Mononuclear cell (primary cell): ENCODE measurements around the gene TBC1D21. TPM values are rescaled to one million over a fixed set of nuclear protein-coding genes. Genes with fewer than 3 reads are reported as not detected.

Source experiments
- H3K27me3 ChIP-seq: 2 replicates; pipeline ENCODE4 v1.6.0; 2011; ENCODE audit warnings: low read length, control low read depth; ENCODE audit not compliant: insufficient read depth
- H3K4me1 ChIP-seq: 2 replicates; pipeline ENCODE4 v1.5.1; 2011; ENCODE audit warnings: mild to moderate bottlenecking, low read length, control low read depth; ENCODE audit not compliant: insufficient read depth
- H3K4me3 ChIP-seq: 2 replicates; pipeline ENCODE4 v1.5.1; 2011; ENCODE audit warnings: mild to moderate bottlenecking, low read length, moderate library complexity
- H3K9me3 ChIP-seq: 2 replicates; pipeline ENCODE4 v1.5.1; 2011; ENCODE audit warnings: low read depth, mild to moderate bottlenecking, control low read depth, low read length
- total RNA-seq: library from RNA; depleted of rRNA; stranded (reverse); fragments of >200 nt; gene quantifications from one replicate; pipeline ENCODE4 v1.2.3, GENCODE V29; 2012

The TBC1D21 gene
- total RNA-seq, 1 donor: not detected

DNA sequence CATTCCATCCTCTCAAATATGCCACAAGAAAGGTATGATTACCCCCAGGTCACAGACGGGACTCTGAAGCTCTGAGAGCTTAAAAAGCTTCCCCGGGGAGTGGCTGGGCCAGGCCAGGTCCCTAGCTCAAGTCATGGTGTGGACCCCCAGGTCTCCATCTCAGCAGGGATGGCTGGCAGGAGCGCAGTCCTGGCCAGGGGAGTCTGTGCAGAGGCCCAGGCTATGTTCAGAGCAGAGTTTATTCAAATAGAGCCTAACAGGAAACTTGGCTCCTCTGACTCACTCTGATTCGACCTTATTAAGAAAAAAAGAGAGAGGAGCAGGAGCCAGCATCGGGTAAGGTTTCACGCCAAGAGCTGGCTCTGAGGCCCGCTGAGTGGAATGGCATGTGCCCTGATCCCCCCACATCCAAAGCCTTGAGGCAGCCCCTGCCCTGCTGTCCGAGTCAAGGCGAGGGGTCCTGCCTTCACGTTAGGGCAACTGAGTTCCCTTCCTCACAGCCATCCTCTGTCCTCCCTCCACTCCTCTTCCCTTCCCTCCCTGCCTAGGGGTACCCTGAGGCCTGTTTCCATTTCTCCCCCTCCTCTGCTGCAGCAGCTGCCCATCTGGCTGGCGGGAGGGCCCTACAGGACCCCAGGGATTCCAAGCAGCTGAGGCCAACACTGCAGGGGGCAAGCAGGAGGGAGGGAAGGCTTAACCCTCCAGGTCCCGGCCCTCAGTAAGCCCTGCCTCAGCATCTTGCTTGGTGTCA, 51.0 kb downstream of the TBC1D21 start:
- peaks cover 13% of the 10 kb centered on the region for H3K27me3 ChIP-seq
- no peaks in the 10 kb centered on the region for H3K9me3 ChIP-seq
- H3K4me3 ChIP-seq: no peak overlapping the region
- peaks cover 72% of the 10 kb centered on the region for H3K4me1 ChIP-seq

DNA sequence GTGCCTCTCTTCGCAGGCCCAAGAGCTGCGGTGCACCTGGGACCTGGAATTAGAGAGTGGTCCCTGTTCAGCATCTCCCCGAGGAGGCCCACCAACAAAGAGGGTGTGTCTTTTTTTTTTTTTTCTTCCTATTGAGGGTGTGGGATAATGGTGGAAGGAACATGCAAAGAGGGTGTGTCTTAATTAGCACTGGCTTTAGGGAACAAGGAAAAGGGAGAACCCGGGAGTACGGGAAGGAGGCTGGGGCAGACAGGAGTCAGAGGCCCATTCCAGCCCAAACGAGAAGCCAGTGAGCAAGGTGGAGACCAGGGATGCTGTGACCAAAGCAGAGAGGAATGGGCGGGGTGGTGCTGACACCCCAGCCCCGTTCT, 52.5 kb downstream of the TBC1D21 start:
- H3K4me3 ChIP-seq: no peak overlapping the region
- peaks cover 60% of the 10 kb centered on the region for H3K4me1 ChIP-seq
- no peaks in the 10 kb centered on the region for H3K9me3 ChIP-seq
- H3K27me3 ChIP-seq: peaks cover 13% of the 10 kb centered on the region

DNA sequence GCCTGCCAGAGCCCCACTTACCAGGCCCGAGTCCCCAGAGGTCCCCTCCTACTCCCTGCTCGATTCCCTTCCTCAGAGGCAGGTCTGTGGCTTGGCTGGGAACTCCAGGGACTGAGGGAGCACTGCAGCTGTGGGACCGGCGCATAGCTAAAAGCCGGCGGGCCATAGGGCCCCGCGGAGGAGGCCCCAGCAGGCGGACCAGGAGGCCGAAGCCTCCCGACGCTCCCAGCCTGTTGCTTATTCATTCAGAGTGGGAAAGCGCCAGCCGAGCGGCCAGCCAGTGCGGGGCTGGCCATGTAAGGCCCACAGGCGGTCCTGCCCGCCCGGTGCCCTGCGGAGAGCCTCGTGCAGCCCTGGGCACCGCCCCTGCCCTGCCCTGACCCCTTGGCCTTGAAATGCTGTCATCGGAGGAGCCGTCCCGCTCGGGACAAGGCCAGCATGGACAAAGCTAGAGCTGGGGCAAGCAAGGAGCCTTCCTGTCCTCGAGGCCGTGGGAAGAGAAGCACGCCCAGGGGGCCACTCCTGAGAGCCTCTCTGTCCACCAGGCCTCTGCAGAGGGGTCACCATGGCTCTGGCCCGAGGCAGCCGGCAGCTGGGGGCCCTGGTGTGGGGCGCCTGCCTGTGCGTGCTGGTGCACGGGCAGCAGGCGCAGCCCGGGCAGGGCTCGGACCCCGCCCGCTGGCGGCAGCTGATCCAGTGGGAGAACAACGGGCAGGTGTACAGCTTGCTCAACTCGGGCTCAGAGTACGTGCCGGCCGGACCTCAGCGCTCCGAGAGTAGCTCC, 53.0 kb downstream of the TBC1D21 start, which contains the start of gene LOXL1:
TSS of gene LOXL1 (plus strand) at position 244 of the 784 bp plus-strand sequence. CDS start at position 566, 322 bp downstream.
- peaks cover 54% of the 10 kb centered on the region for H3K4me1 ChIP-seq
- H3K9me3 ChIP-seq: no peaks in the 10 kb centered on the region
- peak within 1 kb of the TSS; percentile 35 for H3K4me3 ChIP-seq
- H3K27me3 ChIP-seq: peaks cover 13% of the 10 kb centered on the region

DNA sequence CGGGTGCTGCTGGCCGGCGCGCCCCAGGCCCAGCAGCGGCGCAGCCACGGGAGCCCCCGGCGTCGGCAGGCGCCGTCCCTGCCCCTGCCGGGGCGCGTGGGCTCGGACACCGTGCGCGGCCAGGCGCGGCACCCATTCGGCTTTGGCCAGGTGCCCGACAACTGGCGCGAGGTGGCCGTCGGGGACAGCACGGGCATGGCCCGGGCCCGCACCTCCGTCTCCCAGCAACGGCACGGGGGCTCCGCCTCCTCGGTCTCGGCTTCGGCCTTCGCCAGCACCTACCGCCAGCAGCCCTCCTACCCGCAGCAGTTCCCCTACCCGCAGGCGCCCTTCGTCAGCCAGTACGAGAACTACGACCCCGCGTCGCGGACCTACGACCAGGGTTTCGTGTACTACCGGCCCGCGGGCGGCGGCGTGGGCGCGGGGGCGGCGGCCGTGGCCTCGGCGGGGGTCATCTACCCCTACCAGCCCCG, 53.7 kb downstream of the TBC1D21 start:
- Histone ChIP-seq H3K4me1 (peaks cover 48% of the 10 kb centered on the region), H3K4me3 (peak overlapping the region; percentile 35), H3K27me3 (peaks cover 13% of the 10 kb centered on the region), H3K9me3 (no peaks in the 10 kb centered on the region)

DNA sequence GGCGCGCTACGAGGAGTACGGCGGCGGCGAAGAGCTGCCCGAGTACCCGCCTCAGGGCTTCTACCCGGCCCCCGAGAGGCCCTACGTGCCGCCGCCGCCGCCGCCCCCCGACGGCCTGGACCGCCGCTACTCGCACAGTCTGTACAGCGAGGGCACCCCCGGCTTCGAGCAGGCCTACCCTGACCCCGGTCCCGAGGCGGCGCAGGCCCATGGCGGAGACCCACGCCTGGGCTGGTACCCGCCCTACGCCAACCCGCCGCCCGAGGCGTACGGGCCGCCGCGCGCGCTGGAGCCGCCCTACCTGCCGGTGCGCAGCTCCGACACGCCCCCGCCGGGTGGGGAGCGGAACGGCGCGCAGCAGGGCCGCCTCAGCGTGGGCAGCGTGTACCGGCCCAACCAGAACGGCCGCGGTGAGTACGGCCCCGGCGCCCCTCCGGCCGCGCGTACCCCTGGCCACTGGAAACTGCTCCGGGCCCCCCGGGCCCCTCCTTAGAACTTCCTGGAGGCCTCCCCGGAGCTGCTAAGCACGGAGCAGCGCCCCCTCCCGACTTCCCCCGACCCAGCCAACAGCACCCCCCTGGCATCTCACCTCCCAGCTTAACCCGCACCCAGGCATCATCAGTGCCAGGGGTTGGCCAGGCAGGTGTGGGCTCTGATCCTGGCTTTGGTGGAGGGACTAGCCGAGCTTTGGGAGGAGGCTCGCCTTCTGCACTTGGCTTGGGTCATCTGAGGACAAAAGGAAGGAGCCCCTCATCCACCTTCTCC, 54.3 kb downstream of the TBC1D21 start:
- H3K27me3 ChIP-seq: peaks cover 13% of the 10 kb centered on the region
- H3K4me3 ChIP-seq: peak overlapping the region; percentile 35
- no peaks in the 10 kb centered on the region for H3K9me3 ChIP-seq
- peaks cover 42% of the 10 kb centered on the region for H3K4me1 ChIP-seq

DNA sequence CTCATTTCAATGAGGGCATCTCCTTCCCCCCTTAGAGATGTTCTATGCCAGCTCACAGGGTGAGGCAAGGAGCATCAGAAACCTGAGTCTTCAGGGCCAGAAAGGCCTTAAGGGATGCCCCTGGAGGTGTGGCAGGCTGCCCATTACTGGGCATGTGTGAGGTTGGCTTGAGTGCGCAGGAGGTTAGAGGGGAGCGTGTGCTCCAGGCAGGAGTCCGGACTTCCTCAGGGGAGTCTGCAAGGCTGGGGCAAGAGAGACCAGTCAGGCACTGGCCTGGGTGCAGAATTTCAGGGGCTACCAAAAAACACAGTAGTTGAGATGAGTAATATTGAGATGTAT, 54.8 kb downstream of the TBC1D21 start:
- peaks cover 13% of the 10 kb centered on the region for H3K27me3 ChIP-seq

DNA sequence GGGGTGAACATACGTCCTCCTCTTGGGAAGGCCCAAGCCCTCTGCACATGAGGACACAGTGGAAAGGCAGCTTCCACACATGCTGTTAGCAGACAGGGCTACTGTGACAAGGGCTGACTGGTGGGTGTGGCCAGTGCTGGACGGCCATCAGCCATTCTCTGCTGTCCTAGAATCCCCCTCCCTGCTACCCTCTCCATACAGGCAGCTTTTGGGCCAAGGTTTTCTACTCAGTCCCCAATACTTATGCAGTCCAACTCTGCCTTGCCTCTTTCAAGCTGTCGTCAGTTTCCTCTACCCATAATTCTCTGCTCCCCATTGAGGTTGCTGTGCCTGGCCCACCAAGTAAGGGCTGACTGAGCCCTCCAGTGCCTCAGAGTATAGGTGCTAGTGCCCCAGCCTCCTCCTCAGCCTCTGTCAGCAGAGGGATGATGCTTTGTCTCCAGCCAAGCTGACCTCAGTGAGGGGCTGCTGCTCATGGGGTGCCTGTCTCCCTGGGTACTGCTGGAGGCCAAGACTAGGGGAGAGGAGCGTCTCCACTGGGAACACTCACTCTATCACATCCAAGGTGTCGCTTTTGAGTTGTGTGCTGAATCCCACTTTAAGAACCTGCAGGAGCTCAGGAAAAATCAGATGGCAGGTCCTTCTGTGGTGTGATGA, 55.7 kb downstream of the TBC1D21 start:
- Histone ChIP-seq H3K27me3 (peaks cover 13% of the 10 kb centered on the region), H3K4me1 (peaks cover 27% of the 10 kb centered on the region)

More for the DNA sequence above, 54.8 kb downstream of the TBC1D21 start:
- Histone ChIP-seq H3K4me3 (no peak overlapping the region), H3K4me1 (peaks cover 36% of the 10 kb centered on the region), H3K9me3 (no peaks in the 10 kb centered on the region)

DNA sequence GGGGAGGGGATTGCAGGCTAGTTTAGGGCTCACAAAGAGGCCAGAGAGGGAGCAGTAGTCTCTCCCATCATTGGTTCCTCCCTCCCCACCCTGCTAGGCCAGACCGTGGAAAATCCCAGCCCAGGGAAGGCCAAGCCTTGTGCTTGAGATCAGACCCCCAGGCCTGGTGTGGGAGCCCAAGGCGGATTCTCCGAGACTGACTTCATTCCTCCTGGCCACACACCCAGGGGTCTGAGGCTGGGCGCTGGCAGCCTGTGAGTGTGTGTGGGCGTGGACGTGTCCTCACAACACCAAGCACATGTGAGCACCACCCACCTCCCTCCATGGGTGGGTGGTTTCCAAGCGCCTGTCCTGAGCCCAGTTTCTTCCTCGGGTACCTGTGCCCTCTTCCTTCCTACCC, 57.0 kb downstream of the TBC1D21 start:
- H3K4me3 ChIP-seq: no peak overlapping the region
- no peaks in the 10 kb centered on the region for H3K9me3 ChIP-seq
- peaks cover 20% of the 10 kb centered on the region for H3K4me1 ChIP-seq
- H3K27me3 ChIP-seq: peaks cover 13% of the 10 kb centered on the region

More for the DNA sequence above, 55.7 kb downstream of the TBC1D21 start:
- Histone ChIP-seq H3K9me3 (no peaks in the 10 kb centered on the region), H3K4me3 (no peak overlapping the region)

DNA sequence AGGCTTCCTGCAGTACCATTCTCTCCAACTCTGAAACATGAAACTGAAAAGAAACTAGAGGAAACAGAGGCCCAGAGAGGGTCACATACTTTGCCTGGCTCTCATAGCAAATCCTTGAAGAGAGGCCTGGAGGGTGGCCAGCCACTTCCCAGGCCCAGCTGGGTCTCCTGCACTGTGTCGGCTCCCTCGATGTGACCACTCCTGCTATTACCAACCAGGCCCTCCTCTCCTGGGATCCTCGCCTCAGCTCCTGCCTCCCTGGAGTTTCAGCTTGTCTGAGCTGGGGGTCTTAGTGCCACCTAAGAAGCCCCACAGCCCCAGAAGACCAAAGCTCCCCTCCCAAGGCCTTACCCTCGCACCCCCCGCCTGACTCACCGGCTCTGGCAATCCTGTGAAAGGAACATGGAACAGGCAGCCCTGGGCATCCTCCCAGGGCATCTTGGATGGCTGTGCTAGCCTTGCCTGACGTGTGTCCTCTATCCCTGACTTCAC, 57.5 kb downstream of the TBC1D21 start:
- H3K4me1 ChIP-seq: peaks cover 20% of the 10 kb centered on the region
- no peak overlapping the region for H3K4me3 ChIP-seq
- H3K27me3 ChIP-seq: peaks cover 13% of the 10 kb centered on the region
- no peaks in the 10 kb centered on the region for H3K9me3 ChIP-seq

DNA sequence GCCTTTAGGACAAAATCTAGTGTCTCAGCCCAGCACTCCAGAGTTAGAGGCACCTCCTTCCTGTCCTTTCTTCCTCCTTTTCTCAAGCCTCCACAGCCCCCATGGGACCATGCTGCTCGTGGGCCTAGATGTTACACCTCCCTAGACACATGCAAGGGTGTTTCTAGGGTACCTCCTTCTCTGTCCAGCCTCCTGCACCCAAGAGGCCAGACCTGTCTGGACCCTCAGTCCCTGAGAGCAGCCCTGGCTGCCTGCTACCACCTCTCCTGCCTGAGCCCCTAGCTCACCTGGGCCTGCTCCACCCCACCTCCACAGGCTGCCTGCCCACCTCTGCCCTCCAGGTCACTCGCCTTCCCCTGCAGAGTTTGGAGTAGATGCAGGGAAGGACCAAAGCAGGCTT, 58.1 kb downstream of the TBC1D21 start:
- no peaks in the 10 kb centered on the region for H3K9me3 ChIP-seq
- peaks cover 10% of the 10 kb centered on the region for H3K27me3 ChIP-seq
- H3K4me1 ChIP-seq: peaks cover 16% of the 10 kb centered on the region
- no peak overlapping the region for H3K4me3 ChIP-seq

DNA sequence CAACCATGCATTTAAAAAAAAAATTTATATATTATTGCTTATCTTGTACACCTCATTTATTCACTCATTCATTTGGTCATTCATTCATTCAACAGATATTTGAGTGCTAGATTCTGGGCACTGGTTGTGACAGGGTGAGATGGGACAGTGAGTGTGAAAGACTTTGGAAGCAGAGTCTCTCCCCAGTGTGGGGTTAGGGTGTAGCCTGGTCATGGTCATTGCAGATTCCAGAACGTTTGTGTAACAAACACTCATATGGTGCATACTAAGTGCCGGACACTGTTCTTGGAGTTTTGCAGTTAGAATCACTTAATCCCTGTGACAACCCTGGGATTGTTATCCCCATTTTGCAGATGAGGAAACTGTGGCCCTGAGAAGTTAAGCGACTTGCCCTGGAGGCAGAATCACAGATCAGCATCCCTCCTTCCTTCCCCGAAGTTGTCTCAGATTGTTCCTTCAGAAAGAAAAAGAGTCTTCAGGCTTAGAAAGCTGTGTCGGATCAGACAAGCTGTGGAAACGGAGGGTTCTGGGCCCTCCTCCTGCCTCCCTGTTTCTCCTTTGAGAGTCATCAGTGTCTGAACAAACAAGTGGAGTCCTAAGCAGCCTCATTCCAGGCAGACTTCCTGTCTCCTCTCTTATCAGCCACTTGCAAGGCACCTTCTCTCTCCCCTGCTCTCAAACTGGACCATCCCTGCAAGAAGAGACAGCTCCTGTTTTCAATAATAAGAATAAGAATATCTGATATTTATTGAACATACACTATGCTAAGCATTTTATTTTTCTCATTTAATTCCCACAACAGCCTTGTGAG, 59.2 kb downstream of the TBC1D21 start:
- Histone ChIP-seq H3K9me3 (no peaks in the 10 kb centered on the region), H3K27me3 (peaks cover 7% of the 10 kb centered on the region)

DNA sequence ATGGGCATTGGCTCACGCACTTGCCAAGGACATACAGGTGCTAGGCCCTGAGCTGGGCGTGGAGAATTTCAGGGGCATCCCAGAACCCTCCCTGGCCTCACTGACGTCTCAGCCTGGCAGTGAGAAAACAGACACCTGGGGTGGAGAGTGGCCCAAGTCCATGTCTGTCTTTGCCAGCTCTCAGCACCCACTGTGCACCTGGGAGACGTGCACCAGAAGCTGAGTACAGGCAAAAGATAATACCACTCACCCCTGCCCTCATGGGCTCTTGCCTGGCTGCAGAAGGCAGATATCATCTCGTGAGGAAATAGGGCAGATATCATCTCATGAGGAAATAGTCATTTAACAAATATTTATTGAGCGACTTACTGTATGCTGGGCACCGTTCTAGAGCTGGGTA, 60.9 kb downstream of the TBC1D21 start:
- H3K4me1 ChIP-seq: no peaks in the 10 kb centered on the region
- H3K27me3 ChIP-seq: no peaks in the 10 kb centered on the region
- H3K9me3 ChIP-seq: no peaks in the 10 kb centered on the region
- no peak overlapping the region for H3K4me3 ChIP-seq

More for the DNA sequence above, 59.2 kb downstream of the TBC1D21 start:
- peaks cover 7% of the 10 kb centered on the region for H3K4me1 ChIP-seq
- H3K4me3 ChIP-seq: no peak overlapping the region

DNA sequence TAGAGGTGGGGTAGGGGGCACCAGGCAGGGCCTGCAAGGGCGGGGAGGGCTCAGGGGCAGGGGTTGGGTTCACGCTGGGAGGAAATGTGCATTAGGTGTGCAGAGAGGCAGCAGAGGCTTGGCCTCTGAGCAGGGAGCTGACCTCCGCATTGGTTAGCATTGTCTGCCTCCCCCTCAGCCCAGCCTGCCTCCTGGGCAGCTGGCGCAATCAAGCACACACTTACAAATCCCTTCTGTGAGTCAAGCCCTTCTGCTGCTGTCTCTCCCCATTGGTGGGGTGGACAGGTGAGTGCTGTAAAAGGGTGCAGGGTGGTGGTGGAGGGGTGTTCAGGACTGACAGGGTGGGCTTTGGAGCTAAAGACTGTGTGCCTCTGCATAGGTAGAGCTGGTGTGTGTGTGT, 62.2 kb downstream of the TBC1D21 start:
- H3K9me3 ChIP-seq: no peaks in the 10 kb centered on the region
- H3K4me3 ChIP-seq: no peak overlapping the region
- no peaks in the 10 kb centered on the region for H3K4me1 ChIP-seq
- no peaks in the 10 kb centered on the region for H3K27me3 ChIP-seq

DNA sequence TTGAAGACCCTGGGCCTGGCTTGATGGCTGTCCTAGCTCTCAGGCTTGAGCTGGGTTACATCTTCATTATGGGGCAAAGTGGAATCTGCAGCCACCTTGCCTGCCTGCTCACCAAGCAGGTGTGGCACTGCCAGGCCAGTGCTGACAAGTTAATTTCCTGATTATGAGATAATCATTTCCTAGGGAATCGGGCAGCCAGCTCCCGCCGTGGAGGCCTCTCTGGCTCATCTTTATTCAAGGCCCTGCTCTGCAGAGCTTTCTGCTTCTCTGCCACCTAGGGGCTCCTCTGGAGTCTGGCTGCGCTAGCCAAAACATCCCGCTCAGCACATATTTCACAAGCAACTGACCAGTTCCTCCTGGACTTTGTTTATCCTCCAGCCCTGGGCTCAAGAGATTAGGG, 62.8 kb downstream of the TBC1D21 start:
- Histone ChIP-seq H3K9me3 (no peaks in the 10 kb centered on the region), H3K4me3 (no peak overlapping the region), H3K27me3 (no peaks in the 10 kb centered on the region), H3K4me1 (no peaks in the 10 kb centered on the region)
